Muscle of leg (tissue), 11 donors: ENCODE data around the gene GLIPR2. TPM values are rescaled to one million over a fixed set of nuclear protein-coding genes. Genes with fewer than 3 reads are reported as not detected.
A peak's percentile ranks its signal among the peaks of the same experiment; 100 is the strongest.
"Not testable (repeated sequence)": the region's sequence is repeated elsewhere in the genome, so short reads cannot be mapped to it uniquely, and the experiment has no call there.

ENCODE experiments used
- DNase-seq: peaks from one replicate; pipeline ENCODE4 v3.0.0; 2013
- H3K27ac ChIP-seq: one replicate; pipeline ENCODE4 v1.5.1; 2013; ENCODE audit warnings: mild to moderate bottlenecking, low read length, control low read depth
- H3K27me3 ChIP-seq: one replicate; pipeline ENCODE4 v1.6.1; 2013; ENCODE audit warnings: low read length; ENCODE audit not compliant: control insufficient read depth, insufficient read depth
- H3K36me3 ChIP-seq: one replicate; pipeline ENCODE4 v1.6.1; 2013; ENCODE audit warnings: low read length; ENCODE audit not compliant: control insufficient read depth, insufficient read depth
- H3K4me1 ChIP-seq: one replicate; pipeline ENCODE4 v1.6.1; 2013; ENCODE audit warnings: low read length; ENCODE audit not compliant: control insufficient read depth, insufficient read depth
- H3K4me3 ChIP-seq: one replicate; pipeline ENCODE4 v1.5.1; 2013; ENCODE audit warnings: low read length, control low read depth
- H3K9me3 ChIP-seq: replicated peaks from 2 replicates; pipeline ENCODE4 v1.6.1; 2013; ENCODE audit warnings: low read depth, low read length; ENCODE audit not compliant: control insufficient read depth
- WGBS: methylation state at CpG from one replicate; pipeline ENCODE4 v1.1.5; 2013; ENCODE audit warnings: missing lambda C conversion rate; ENCODE audit not compliant: insufficient coverage; 5-methylcytosine and 5-hydroxymethylcytosine counted together
- polyA plus RNA-seq, 8 donors: library from polyadenylated mRNA; unstranded; fragments of 120-200 nt; gene quantifications; one replicate each; pipeline versions ENCODE4 v1.2.1 to v1.2.3, GENCODE V29; 2013; ENCODE audit warnings: inconsistent platforms in 1 of 8, low replicate concordance in 1 of 8; ENCODE audit not compliant: insufficient read length in 8 of 8, insufficient read depth in 1 of 8
- total RNA-seq: library from RNA; stranded (reverse); fragments of 120-200 nt; gene quantifications from one replicate; pipeline ENCODE4 v1.2.4, GENCODE V29; 2013

The GLIPR2 gene
- total and polyA plus RNA-seq, 9 donors: 61.4 to 159 (median 129) TPM

GRCh38 chr9:36150574-36151315 lies 14.2 kb downstream of the GLIPR2 start:
- no peak overlapping the region for H3K4me3 ChIP-seq
- peaks cover 61% of the 10 kb centered on the region for H3K4me1 ChIP-seq
- H3K27me3 ChIP-seq: no peaks in the 10 kb centered on the region
- no peak for DNase-seq
- H3K36me3 ChIP-seq: peaks cover 55% of the 10 kb centered on the region
- peak overlapping the region; percentile 77 for H3K27ac ChIP-seq
- 38% methylated on average over 3 of the region's 4 CpGs for WGBS
- no peaks in the 10 kb centered on the region for H3K9me3 ChIP-seq

- peaks cover 61% of the 10 kb centered on the region for H3K4me1 ChIP-seq
- no peak overlapping the region for H3K4me3 ChIP-seq
- peaks cover 2% of the 10 kb centered on the region for H3K9me3 ChIP-seq
- peak; percentile 65 for DNase-seq
- 65% methylated on average over 5 of the region's 14 CpGs for WGBS
- peak overlapping the region; percentile 77 for H3K27ac ChIP-seq
- H3K36me3 ChIP-seq: peaks cover 53% of the 10 kb centered on the region
- no peaks in the 10 kb centered on the region for H3K27me3 ChIP-seq
Observed at GRCh38 chr9:36151316-36152210, 15.0 kb downstream of the GLIPR2 start.

- Histone ChIP-seq H3K27me3 (no peaks in the 10 kb centered on the region), H3K4me1 (peaks cover 56% of the 10 kb centered on the region), H3K9me3 (peaks cover 5% of the 10 kb centered on the region), H3K4me3 (no peak overlapping the region), H3K36me3 (peaks cover 42% of the 10 kb centered on the region), H3K27ac (peak overlapping the region; percentile 47)
- peak; percentile 44 for DNase-seq
- 89% methylated on average over 2 of the region's 10 CpGs for WGBS
Observed at GRCh38 chr9:36152741-36153438, 16.4 kb downstream of the GLIPR2 start.

- no peak for DNase-seq
- Histone ChIP-seq H3K27ac (peak overlapping the region; percentile 93), H3K4me1 (peaks cover 52% of the 10 kb centered on the region), H3K27me3 (no peaks in the 10 kb centered on the region), H3K9me3 (peaks cover 5% of the 10 kb centered on the region), H3K4me3 (no peak overlapping the region), H3K36me3 (peaks cover 41% of the 10 kb centered on the region)
- no CpG with 5 or more reads among the region's 9 CpGs for WGBS
Observed at GRCh38 chr9:36153746-36154145, 17.2 kb downstream of the GLIPR2 start.

- Histone ChIP-seq H3K27me3 (no peaks in the 10 kb centered on the region), H3K36me3 (peaks cover 40% of the 10 kb centered on the region), H3K4me1 (peaks cover 46% of the 10 kb centered on the region), H3K9me3 (peaks cover 5% of the 10 kb centered on the region), H3K27ac (peak overlapping the region; percentile 93), H3K4me3 (no peak overlapping the region)
- peak; percentile 91 for DNase-seq
- WGBS: 10% methylated on average over 3 of the region's 11 CpGs
Observed at GRCh38 chr9:36154331-36154952, 17.9 kb downstream of the GLIPR2 start.

- Histone ChIP-seq H3K27ac (no peak overlapping the region), H3K27me3 (no peaks in the 10 kb centered on the region), H3K4me3 (no peak overlapping the region), H3K36me3 (peaks cover 26% of the 10 kb centered on the region), H3K9me3 (peaks cover 5% of the 10 kb centered on the region), H3K4me1 (peaks cover 37% of the 10 kb centered on the region)
- DNase-seq: no peak
- 100% methylated on average over 2 of the region's 6 CpGs for WGBS
Observed at GRCh38 chr9:36156116-36156515, 19.6 kb downstream of the GLIPR2 start.

GRCh38 chr9:36158122-36158521 lies 21.6 kb downstream of the GLIPR2 start:
- Histone ChIP-seq H3K36me3 (peaks cover 16% of the 10 kb centered on the region), H3K27ac (peak overlapping the region; percentile 65), H3K4me3 (no peak overlapping the region), H3K27me3 (no peaks in the 10 kb centered on the region), H3K4me1 (peaks cover 41% of the 10 kb centered on the region), H3K9me3 (peaks cover 5% of the 10 kb centered on the region)
- peak; percentile 86 for DNase-seq
- whole genome bisulfite sequencing: no CpG with 5 or more reads among the region's 2 CpGs

GRCh38 chr9:36158917-36159316 lies 22.4 kb downstream of the GLIPR2 start:
- peak; percentile 98 for DNase-seq
- Histone ChIP-seq H3K4me1 (peaks cover 46% of the 10 kb centered on the region), H3K27ac (peak overlapping the region; percentile 65), H3K9me3 (peaks cover 5% of the 10 kb centered on the region), H3K4me3 (no peak overlapping the region), H3K27me3 (no peaks in the 10 kb centered on the region), H3K36me3 (peaks cover 14% of the 10 kb centered on the region)
- 29% methylated on average over 2 of the region's 7 CpGs for WGBS

- WGBS: 80% methylated on average over 1 of the region's 4 CpGs
- not testable (repeated sequence) for H3K4me3 ChIP-seq, DNase-seq, H3K27me3 ChIP-seq, H3K9me3 ChIP-seq
- H3K4me1 ChIP-seq: peaks cover 46% of the 10 kb centered on the region
- H3K27ac ChIP-seq: peak overlapping the region; percentile 57
- H3K36me3 ChIP-seq: peaks cover 14% of the 10 kb centered on the region
Observed at GRCh38 chr9:36159509-36159908, 23.0 kb downstream of the GLIPR2 start.
